Panc1 (cell line): ENCODE data around the gene LDLRAD4.

Source experiments
- CTCF ChIP-seq: fragments of 450-650 bp; IDR thresholded peaks from 2 replicates; pipeline ENCODE4 v1.5.1; 2017; ENCODE audit warnings: mild to moderate bottlenecking
- POLR2AphosphoS5 ChIP-seq: IDR thresholded peaks from 2 replicates; pipeline ENCODE4 v1.6.1; 2012; ENCODE audit warnings: mild to moderate bottlenecking, low read depth, low read length, moderate library complexity
- REST ChIP-seq, 2 experiments: IDR thresholded peaks; 2 replicates each; pipeline ENCODE4 v1.6.1; 2011 to 2012; ENCODE audit warnings: low read depth in 2 of 2, control low read depth in 1 of 2, low read length in 1 of 2, mild to moderate bottlenecking in 1 of 2, moderate library complexity in 1 of 2; ENCODE audit not compliant: insufficient read depth in 1 of 2
- SIN3A ChIP-seq: IDR thresholded peaks from 2 replicates; pipeline ENCODE4 v1.6.1; 2012; ENCODE audit warnings: low read depth, mild to moderate bottlenecking, low read length, moderate library complexity, borderline replicate concordance; ENCODE audit not compliant: insufficient read depth
- TCF7L2 ChIP-seq: IDR thresholded peaks from 2 replicates; pipeline ENCODE4 v1.6.1; 2011; ENCODE audit warnings: mild to moderate bottlenecking, low read depth, low read length, inconsistent platforms

GRCh38 chr18:13696961-13697360, 478.4 kb downstream of the LDLRAD4 start:
- TF ChIP-seq CTCF (no peak), REST (IDR thresholded peaks at IDR 0.05; ENCODE audit: insufficient read depth in 1 of 2, low read depth in 2 of 2, low read length in 1 of 2) (no peak), POLR2AphosphoS5 (no peak), SIN3A (no peak), TCF7L2 (no peak)
